ENCODE measurements around the gene WBP2NL.

WBP2NL gene

DNA sequence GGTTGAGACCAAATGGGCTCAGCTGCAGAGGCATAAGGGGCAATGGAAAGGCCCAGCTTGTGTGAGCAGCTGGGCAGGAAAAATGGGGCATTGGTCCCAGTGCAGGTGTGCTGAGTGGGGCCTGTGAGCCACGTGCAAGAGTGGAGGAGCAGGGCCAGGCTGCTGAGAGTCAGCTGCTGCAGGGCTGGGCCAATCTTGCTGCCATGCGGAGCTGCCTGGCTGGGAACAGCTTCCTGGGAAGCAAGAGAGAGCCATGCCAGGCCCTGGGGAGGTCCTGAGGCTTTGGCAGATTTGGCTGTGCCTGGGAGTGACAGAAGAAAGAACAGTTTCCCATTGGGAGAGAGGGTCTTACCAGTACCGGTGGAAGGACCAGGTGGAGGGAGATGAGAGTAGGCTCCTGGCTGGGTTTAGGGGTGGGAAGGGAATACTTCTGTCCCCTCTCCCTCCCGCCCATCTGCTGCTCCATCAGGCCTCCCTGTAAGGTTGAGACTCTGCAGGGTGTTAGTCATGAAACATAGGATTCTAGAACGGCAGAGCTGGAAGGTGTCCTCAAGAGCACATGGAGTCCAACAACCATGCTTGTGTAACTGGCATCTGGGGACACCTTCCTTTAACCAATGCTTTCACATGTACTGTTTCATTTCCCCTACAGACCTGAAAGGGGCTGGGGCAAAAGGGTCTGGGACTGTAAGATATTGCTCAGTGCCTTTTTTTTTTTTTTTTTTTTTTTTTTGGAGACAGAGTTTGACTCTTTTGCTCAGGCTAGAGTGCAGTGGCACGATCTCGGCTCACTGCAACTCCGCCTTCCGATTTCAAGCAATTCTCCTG is 19.0 kb upstream of the WBP2NL start:
- H3K9me3 ChIP-seq (ENCODE audit: control insufficient read depth in 2 of 2, low read length in 2 of 2): no peaks in the 10 kb centered on the region
- peaks cover 20 to 27% of the 10 kb centered on the region in 2 donors for H3K27me3 ChIP-seq (ENCODE audit: control insufficient read depth in 1 of 2, insufficient read depth in 2 of 2, low read length in 2 of 2)
- no peak overlapping the region for H3K9ac ChIP-seq (ENCODE audit: low read length in 2 of 2)
- H3K36me3 ChIP-seq (ENCODE audit: control insufficient read depth in 2 of 2, insufficient read depth in 2 of 2, low read length in 2 of 2): no peaks in the 10 kb centered on the region
- H3K4me1 ChIP-seq (ENCODE audit: control insufficient read depth, insufficient read depth, low read length): peaks cover 5% of the 10 kb centered on the region
- no peak overlapping the region for H3K27ac ChIP-seq (ENCODE audit: low read length)
- no peak overlapping the region for H3K4me3 ChIP-seq (ENCODE audit: low read length in 2 of 2)

- Histone ChIP-seq H3K27ac (ENCODE audit: low read length) (no peak overlapping the region), H3K4me3 (ENCODE audit: low read length in 2 of 2) (no peak overlapping the region), H3K9me3 (ENCODE audit: control insufficient read depth in 2 of 2, low read length in 2 of 2) (no peaks in the 10 kb centered on the region), H3K4me1 (ENCODE audit: control insufficient read depth, insufficient read depth, low read length) (no peaks in the 10 kb centered on the region), H3K27me3 (ENCODE audit: control insufficient read depth in 1 of 2, insufficient read depth in 2 of 2, low read length in 2 of 2) (peaks cover 2 to 10% of the 10 kb centered on the region in 2 donors), H3K9ac (ENCODE audit: low read length in 2 of 2) (no peak overlapping the region), H3K36me3 (ENCODE audit: control insufficient read depth in 2 of 2, insufficient read depth in 2 of 2, low read length in 2 of 2) (no peaks in the 10 kb centered on the region)
Measured at GRCh38 chr22:41982865-41983264, 15.7 kb upstream of the WBP2NL start.

DNA sequence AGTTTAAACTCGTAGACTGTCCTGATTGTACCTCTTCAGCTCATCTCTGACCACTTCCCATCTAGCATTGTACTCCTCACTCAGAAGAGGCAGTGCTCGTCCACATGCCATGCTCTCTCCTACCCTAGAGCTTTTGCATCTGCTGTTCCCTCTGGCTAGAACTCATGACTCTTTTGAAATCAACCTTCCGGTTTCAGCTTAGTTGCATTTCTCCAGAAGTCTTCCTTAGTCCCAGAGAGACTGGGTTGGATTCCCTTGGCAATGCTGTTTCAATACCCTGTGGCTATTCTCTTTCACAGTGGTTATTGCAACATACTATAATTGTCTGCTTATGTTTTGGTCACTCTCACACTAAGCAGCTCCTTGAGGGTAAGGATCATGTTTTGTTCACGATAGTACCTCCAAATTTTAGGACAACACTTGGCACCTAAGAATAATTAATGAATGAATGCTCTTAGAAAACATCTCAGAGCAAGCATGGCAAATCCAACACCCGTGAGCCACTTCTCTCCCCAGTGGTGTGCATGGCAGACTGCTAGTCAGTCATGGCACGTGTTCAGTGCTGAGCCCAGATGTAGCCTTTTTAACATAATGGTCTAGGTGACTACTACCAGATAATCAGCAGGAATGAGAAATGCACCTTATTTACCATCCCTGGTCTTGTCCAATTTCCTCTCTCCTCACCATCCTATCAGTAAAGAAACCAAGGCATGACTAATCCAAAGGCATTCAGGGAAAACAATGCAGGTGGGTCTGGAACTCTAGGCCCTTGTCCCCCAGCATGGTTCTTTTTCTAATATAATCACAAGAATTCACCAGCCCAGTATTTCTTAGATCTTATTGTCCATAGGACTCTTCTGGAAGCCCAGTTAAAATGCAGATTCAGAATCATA is 14.8 kb upstream of the WBP2NL start:
- H3K4me3 ChIP-seq (ENCODE audit: low read length in 2 of 2): no peak overlapping the region
- no peak overlapping the region for H3K9ac ChIP-seq (ENCODE audit: low read length in 2 of 2)
- H3K27me3 ChIP-seq (ENCODE audit: control insufficient read depth in 1 of 2, insufficient read depth in 2 of 2, low read length in 2 of 2): peaks cover 0 to 7% of the 10 kb centered on the region in 2 donors
- H3K4me1 ChIP-seq (ENCODE audit: control insufficient read depth, insufficient read depth, low read length): no peaks in the 10 kb centered on the region
- H3K36me3 ChIP-seq (ENCODE audit: control insufficient read depth in 2 of 2, insufficient read depth in 2 of 2, low read length in 2 of 2): no peaks in the 10 kb centered on the region
- no peaks in the 10 kb centered on the region for H3K9me3 ChIP-seq (ENCODE audit: control insufficient read depth in 2 of 2, low read length in 2 of 2)
- no peak overlapping the region for H3K27ac ChIP-seq (ENCODE audit: low read length)

- H3K4me3 ChIP-seq (ENCODE audit: low read length in 2 of 2): no peak overlapping the region
- no peaks in the 10 kb centered on the region for H3K36me3 ChIP-seq (ENCODE audit: control insufficient read depth in 2 of 2, insufficient read depth in 2 of 2, low read length in 2 of 2)
- H3K9me3 ChIP-seq (ENCODE audit: control insufficient read depth in 2 of 2, low read length in 2 of 2): no peaks in the 10 kb centered on the region
- H3K9ac ChIP-seq (ENCODE audit: low read length in 2 of 2): no peak overlapping the region
- no peak overlapping the region for H3K27ac ChIP-seq (ENCODE audit: low read length)
- H3K27me3 ChIP-seq (ENCODE audit: control insufficient read depth in 1 of 2, insufficient read depth in 2 of 2, low read length in 2 of 2): no peaks in the 10 kb centered on the region
- no peaks in the 10 kb centered on the region for H3K4me1 ChIP-seq (ENCODE audit: control insufficient read depth, insufficient read depth, low read length)
Measured at GRCh38 chr22:41987276-41987675, 11.3 kb upstream of the WBP2NL start.

GRCh38 chr22:41989246-41989645 is 9.3 kb upstream of the WBP2NL start:
- Histone ChIP-seq H3K27me3 (ENCODE audit: control insufficient read depth in 1 of 2, insufficient read depth in 2 of 2, low read length in 2 of 2) (no peaks in the 10 kb centered on the region), H3K36me3 (ENCODE audit: control insufficient read depth in 2 of 2, insufficient read depth in 2 of 2, low read length in 2 of 2) (no peaks in the 10 kb centered on the region)

DNA sequence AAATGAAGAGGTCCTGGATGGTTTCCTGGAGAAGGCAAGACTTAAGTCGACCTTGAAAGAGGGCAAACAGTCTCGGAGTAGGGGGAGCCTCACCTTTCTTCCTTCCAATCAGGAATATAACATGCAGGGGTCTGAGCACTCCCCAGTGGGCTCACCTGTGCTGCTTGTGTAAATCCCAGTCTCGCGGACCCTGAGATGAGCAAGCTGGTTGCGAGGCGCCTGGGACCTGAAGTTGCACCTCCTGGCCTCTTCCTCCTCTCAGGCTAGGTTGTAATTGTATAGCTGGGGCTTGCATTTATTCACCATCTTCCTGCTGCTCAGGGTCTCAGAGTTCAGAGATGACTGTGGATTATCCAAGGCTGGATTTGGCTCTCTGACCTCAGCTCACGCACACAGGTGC is 7.5 kb upstream of the WBP2NL start:
- no peak overlapping the region for H3K9ac ChIP-seq (ENCODE audit: low read length in 2 of 2)
- no peaks in the 10 kb centered on the region for H3K36me3 ChIP-seq (ENCODE audit: control insufficient read depth in 2 of 2, insufficient read depth in 2 of 2, low read length in 2 of 2)
- H3K4me3 ChIP-seq (ENCODE audit: low read length in 2 of 2): no peak overlapping the region
- H3K27ac ChIP-seq (ENCODE audit: low read length): no peak overlapping the region
- H3K9me3 ChIP-seq (ENCODE audit: control insufficient read depth in 2 of 2, low read length in 2 of 2): no peaks in the 10 kb centered on the region
- H3K4me1 ChIP-seq (ENCODE audit: control insufficient read depth, insufficient read depth, low read length): no peaks in the 10 kb centered on the region
- no peaks in the 10 kb centered on the region for H3K27me3 ChIP-seq (ENCODE audit: control insufficient read depth in 1 of 2, insufficient read depth in 2 of 2, low read length in 2 of 2)

More at GRCh38 chr22:41989246-41989645, 9.3 kb upstream of the WBP2NL start:
- H3K4me1 ChIP-seq (ENCODE audit: control insufficient read depth, insufficient read depth, low read length): no peaks in the 10 kb centered on the region
- H3K27ac ChIP-seq (ENCODE audit: low read length): no peak overlapping the region
- no peak overlapping the region for H3K9ac ChIP-seq (ENCODE audit: low read length in 2 of 2)
- H3K4me3 ChIP-seq (ENCODE audit: low read length in 2 of 2): no peak overlapping the region
- no peaks in the 10 kb centered on the region for H3K9me3 ChIP-seq (ENCODE audit: control insufficient read depth in 2 of 2, low read length in 2 of 2)

DNA sequence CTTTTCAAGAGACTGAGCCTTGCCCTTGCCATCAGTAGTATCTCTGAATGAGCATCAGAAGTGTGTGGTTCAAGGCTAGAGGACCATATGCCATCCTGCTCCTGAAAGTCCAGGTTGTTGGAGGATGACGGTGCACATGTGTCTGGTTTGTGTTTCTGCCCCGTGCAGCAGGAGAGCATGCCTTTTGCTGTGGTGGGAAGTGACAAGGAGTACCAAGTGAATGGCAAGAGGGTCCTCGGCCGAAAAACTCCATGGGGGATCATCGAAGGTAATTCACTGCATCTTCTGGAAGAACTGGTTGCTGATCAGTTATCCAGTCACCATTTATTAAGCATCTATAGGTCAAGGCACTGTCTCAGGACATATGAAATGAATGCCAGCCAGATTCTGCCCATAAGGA is 6.1 kb upstream of the WBP2NL start:
- no peaks in the 10 kb centered on the region for H3K4me1 ChIP-seq (ENCODE audit: control insufficient read depth, insufficient read depth, low read length)
- H3K36me3 ChIP-seq (ENCODE audit: control insufficient read depth in 2 of 2, insufficient read depth in 2 of 2, low read length in 2 of 2): no peaks in the 10 kb centered on the region
- no peaks in the 10 kb centered on the region for H3K9me3 ChIP-seq (ENCODE audit: control insufficient read depth in 2 of 2, low read length in 2 of 2)
- no peak overlapping the region for H3K27ac ChIP-seq (ENCODE audit: low read length)
- H3K4me3 ChIP-seq (ENCODE audit: low read length in 2 of 2): no peak overlapping the region
- no peak overlapping the region for H3K9ac ChIP-seq (ENCODE audit: low read length in 2 of 2)
- H3K27me3 ChIP-seq (ENCODE audit: control insufficient read depth in 1 of 2, insufficient read depth in 2 of 2, low read length in 2 of 2): no peaks in the 10 kb centered on the region

- no peak overlapping the region for H3K9ac ChIP-seq (ENCODE audit: low read length in 2 of 2)
- H3K4me3 ChIP-seq (ENCODE audit: low read length in 2 of 2): no peak overlapping the region
- no peaks in the 10 kb centered on the region for H3K4me1 ChIP-seq (ENCODE audit: control insufficient read depth, insufficient read depth, low read length)
- H3K9me3 ChIP-seq (ENCODE audit: control insufficient read depth in 2 of 2, low read length in 2 of 2): no peaks in the 10 kb centered on the region
- no peaks in the 10 kb centered on the region for H3K36me3 ChIP-seq (ENCODE audit: control insufficient read depth in 2 of 2, insufficient read depth in 2 of 2, low read length in 2 of 2)
- H3K27ac ChIP-seq (ENCODE audit: low read length): no peak overlapping the region
- peaks cover 3 to 4% of the 10 kb centered on the region in 2 donors for H3K27me3 ChIP-seq (ENCODE audit: control insufficient read depth in 1 of 2, insufficient read depth in 2 of 2, low read length in 2 of 2)
Measured at GRCh38 chr22:41995211-41995610, 3.4 kb upstream of the WBP2NL start.

DNA sequence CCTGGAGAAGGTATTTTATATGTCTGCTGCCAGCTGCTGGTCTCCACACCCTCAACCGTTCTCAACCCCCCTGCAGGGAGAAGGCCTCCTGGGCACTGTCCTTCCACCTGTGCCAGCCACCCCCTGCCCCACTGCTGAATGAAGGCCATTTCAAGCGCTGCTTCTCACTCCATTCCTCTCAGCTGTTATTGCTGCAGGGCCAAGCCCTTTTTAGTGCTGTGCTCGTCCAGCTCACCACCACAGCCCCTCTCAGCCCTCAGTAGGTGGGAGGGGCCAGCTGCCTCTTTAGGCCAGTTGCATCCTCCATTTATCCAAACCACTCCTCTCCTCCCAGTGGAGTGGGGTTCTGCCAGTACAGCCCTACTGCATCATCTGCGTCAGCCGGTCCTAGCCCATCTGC is 1.8 kb upstream of the WBP2NL start:
- no peak overlapping the region for H3K4me3 ChIP-seq (ENCODE audit: low read length in 2 of 2)
- peaks cover 0 to 4% of the 10 kb centered on the region in 2 donors for H3K9me3 ChIP-seq (ENCODE audit: control insufficient read depth in 2 of 2, low read length in 2 of 2)
- H3K4me1 ChIP-seq (ENCODE audit: control insufficient read depth, insufficient read depth, low read length): no peaks in the 10 kb centered on the region
- peaks cover 3 to 4% of the 10 kb centered on the region in 2 donors for H3K27me3 ChIP-seq (ENCODE audit: control insufficient read depth in 1 of 2, insufficient read depth in 2 of 2, low read length in 2 of 2)
- H3K36me3 ChIP-seq (ENCODE audit: control insufficient read depth in 2 of 2, insufficient read depth in 2 of 2, low read length in 2 of 2): no peaks in the 10 kb centered on the region
- no peak overlapping the region for H3K9ac ChIP-seq (ENCODE audit: low read length in 2 of 2)
- no peak overlapping the region for H3K27ac ChIP-seq (ENCODE audit: low read length)

GRCh38 chr22:42000466-42000865 is 1.9 kb downstream of the WBP2NL start:
- H3K4me3 ChIP-seq (ENCODE audit: low read length in 2 of 2): no peak overlapping the region
- peaks cover 0 to 5% of the 10 kb centered on the region in 2 donors for H3K9me3 ChIP-seq (ENCODE audit: control insufficient read depth in 2 of 2, low read length in 2 of 2)
- no peaks in the 10 kb centered on the region for H3K4me1 ChIP-seq (ENCODE audit: control insufficient read depth, insufficient read depth, low read length)
- peaks cover 3 to 4% of the 10 kb centered on the region in 2 donors for H3K27me3 ChIP-seq (ENCODE audit: control insufficient read depth in 1 of 2, insufficient read depth in 2 of 2, low read length in 2 of 2)
- no peak overlapping the region for H3K9ac ChIP-seq (ENCODE audit: low read length in 2 of 2)
- no peaks in the 10 kb centered on the region for H3K36me3 ChIP-seq (ENCODE audit: control insufficient read depth in 2 of 2, insufficient read depth in 2 of 2, low read length in 2 of 2)
- H3K27ac ChIP-seq (ENCODE audit: low read length): no peak overlapping the region

Measured in stomach smooth muscle (tissue), 2 donors.